ENCODE results near the gene FOSL1.

- TF ChIP-seq CTCF (conservative IDR thresholded peaks at IDR 0.05; ENCODE audit: low read length) (no peak), EZH2phosphoT487 (IDR thresholded peaks at IDR 0.05; ENCODE audit: borderline replicate concordance, low read depth, low read length) (no peak)
These were observed 46.5 kb upstream of the FOSL1 start for GRCh38 chr11:65946655-65947054.

All from OCI-LY7 (cell line).